MM.1S (cell line): ENCODE measurements around the gene ING1.

Experiments used
- EZH2 ChIP-seq: fragments of 300-600 bp; sonication (generic); optimal IDR thresholded peaks from 2 replicates; pipeline ENCODE3; 2017; ENCODE audit warnings: low read depth, mild to moderate bottlenecking, antibody characterized with exemption, low read length, mixed read lengths
- TF ChIP-seq, protein P1 (sequence below): fragments of 300-600 bp; sonication (generic); IDR thresholded peaks from 2 replicates; pipeline ENCODE4 v1.5.1; 2016; ENCODE audit warnings: antibody characterized with exemption, low read length, mixed read lengths

DNA sequence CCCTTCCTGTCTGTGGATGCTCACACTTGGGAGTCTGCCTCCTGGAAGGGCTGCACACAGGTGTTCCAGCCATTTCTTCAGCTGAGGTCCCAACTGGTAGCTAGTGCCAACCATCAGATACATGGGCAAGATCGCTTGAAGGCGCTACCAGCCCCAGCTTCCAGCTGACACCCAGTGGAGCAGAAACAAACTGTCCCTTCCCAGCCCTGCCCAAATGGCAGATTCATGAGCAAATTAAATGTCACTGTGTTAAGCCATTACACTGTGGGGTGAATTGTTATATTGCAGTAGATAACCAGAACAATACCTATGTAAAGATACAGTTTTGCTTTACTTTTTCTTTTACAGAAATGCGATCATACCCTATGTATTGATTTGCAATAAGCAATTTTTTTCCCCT lies 17.6 kb downstream of the ING1 start:
- TF ChIP-seq, protein P1, sequence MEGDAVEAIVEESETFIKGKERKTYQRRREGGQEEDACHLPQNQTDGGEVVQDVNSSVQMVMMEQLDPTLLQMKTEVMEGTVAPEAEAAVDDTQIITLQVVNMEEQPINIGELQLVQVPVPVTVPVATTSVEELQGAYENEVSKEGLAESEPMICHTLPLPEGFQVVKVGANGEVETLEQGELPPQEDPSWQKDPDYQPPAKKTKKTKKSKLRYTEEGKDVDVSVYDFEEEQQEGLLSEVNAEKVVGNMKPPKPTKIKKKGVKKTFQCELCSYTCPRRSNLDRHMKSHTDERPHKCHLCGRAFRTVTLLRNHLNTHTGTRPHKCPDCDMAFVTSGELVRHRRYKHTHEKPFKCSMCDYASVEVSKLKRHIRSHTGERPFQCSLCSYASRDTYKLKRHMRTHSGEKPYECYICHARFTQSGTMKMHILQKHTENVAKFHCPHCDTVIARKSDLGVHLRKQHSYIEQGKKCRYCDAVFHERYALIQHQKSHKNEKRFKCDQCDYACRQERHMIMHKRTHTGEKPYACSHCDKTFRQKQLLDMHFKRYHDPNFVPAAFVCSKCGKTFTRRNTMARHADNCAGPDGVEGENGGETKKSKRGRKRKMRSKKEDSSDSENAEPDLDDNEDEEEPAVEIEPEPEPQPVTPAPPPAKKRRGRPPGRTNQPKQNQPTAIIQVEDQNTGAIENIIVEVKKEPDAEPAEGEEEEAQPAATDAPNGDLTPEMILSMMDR, result no peak
- TF ChIP-seq EZH2, result no peak
